Right atrium auricular region (tissue), 2 donors: ENCODE results near the gene LRRC10. TPM values are rescaled to one million over a fixed set of nuclear protein-coding genes. Genes with fewer than 3 reads are reported as not detected.

Source experiments
- DNase-seq: peaks from one replicate; pipeline ENCODE4 v3.0.0-alpha.2; 2019; ENCODE audit warnings: low spot score
- H3K27ac ChIP-seq, 2 donors: fragments of 200-600 bp; sonication (generic); 1 replicate in 1 of 2; 2 replicates in 1 of 2; pipeline ENCODE4 v1.5.1; 2016 to 2019
- H3K27me3 ChIP-seq, 2 donors: fragments of 200-600 bp; sonication (generic); one replicate each; pipeline versions ENCODE4 v1.5.1 to v1.6.0; 2017 to 2019
- H3K36me3 ChIP-seq: fragments of 200-600 bp; sonication (generic); one replicate; pipeline ENCODE4 v1.5.1; 2016
- H3K4me1 ChIP-seq, 2 donors: fragments of 200-600 bp; sonication (generic); one replicate each; pipeline versions ENCODE4 v1.5.1 to v1.6.0; 2017 to 2019
- H3K4me3 ChIP-seq, 2 donors: fragments of 200-600 bp; sonication (generic); 1 replicate in 1 of 2; 2 replicates in 1 of 2; pipeline ENCODE4 v1.5.1; 2017 to 2019; ENCODE audit warnings: mild to moderate bottlenecking in 1 of 2, moderate library complexity in 1 of 2
- H3K9me3 ChIP-seq, 2 donors: fragments of 200-600 bp; sonication (generic); one replicate each; pipeline ENCODE4 v1.5.1; 2019
- total RNA-seq, 2 donors: library from RNA; depleted of rRNA; stranded (reverse); fragments of >200 nt; gene quantifications; one replicate each; pipeline ENCODE4 v1.1.0, GENCODE V29; 2016
- TF ChIP-seq, protein P1 (sequence below), 2 donors: fragments of 200-600 bp; sonication (generic); IDR thresholded peaks; one replicate each; pipeline ENCODE4 v1.5.1; 2019; ENCODE audit warnings: antibody characterized with exemption in 2 of 2

Gene LRRC10
- total RNA-seq, 2 donors from 2014 or later, result 3.1 to 32.4 TPM

GRCh38 chr12:69601962-69602685 is 8.6 kb downstream of the LRRC10 start:
- TF ChIP-seq, protein P1, sequence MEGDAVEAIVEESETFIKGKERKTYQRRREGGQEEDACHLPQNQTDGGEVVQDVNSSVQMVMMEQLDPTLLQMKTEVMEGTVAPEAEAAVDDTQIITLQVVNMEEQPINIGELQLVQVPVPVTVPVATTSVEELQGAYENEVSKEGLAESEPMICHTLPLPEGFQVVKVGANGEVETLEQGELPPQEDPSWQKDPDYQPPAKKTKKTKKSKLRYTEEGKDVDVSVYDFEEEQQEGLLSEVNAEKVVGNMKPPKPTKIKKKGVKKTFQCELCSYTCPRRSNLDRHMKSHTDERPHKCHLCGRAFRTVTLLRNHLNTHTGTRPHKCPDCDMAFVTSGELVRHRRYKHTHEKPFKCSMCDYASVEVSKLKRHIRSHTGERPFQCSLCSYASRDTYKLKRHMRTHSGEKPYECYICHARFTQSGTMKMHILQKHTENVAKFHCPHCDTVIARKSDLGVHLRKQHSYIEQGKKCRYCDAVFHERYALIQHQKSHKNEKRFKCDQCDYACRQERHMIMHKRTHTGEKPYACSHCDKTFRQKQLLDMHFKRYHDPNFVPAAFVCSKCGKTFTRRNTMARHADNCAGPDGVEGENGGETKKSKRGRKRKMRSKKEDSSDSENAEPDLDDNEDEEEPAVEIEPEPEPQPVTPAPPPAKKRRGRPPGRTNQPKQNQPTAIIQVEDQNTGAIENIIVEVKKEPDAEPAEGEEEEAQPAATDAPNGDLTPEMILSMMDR (IDR thresholded peaks at IDR 0.05), result no peak
- Histone ChIP-seq H3K36me3 (peaks cover 61% of the 10 kb centered on the region), H3K27ac (no peak overlapping the region), H3K9me3 (no peaks in the 10 kb centered on the region), H3K27me3 (no peaks in the 10 kb centered on the region), H3K4me1 (peaks cover 0 to 4% of the 10 kb centered on the region in 2 donors), H3K4me3 (no peak overlapping the region)
- DNase-seq, result no peak

- no peaks in the 10 kb centered on the region for H3K4me1 ChIP-seq
- TF ChIP-seq, protein P1 (IDR thresholded peaks at IDR 0.05), result no peak
- no peaks in the 10 kb centered on the region for H3K9me3 ChIP-seq
- H3K36me3 ChIP-seq, result peaks cover 72% of the 10 kb centered on the region
- DNase-seq, result no peak
- no peak overlapping the region for H3K27ac ChIP-seq
- H3K4me3 ChIP-seq, result no peak overlapping the region
- no peaks in the 10 kb centered on the region for H3K27me3 ChIP-seq
Observed at GRCh38 chr12:69600804-69601203, 9.9 kb downstream of the LRRC10 start.

DNA sequence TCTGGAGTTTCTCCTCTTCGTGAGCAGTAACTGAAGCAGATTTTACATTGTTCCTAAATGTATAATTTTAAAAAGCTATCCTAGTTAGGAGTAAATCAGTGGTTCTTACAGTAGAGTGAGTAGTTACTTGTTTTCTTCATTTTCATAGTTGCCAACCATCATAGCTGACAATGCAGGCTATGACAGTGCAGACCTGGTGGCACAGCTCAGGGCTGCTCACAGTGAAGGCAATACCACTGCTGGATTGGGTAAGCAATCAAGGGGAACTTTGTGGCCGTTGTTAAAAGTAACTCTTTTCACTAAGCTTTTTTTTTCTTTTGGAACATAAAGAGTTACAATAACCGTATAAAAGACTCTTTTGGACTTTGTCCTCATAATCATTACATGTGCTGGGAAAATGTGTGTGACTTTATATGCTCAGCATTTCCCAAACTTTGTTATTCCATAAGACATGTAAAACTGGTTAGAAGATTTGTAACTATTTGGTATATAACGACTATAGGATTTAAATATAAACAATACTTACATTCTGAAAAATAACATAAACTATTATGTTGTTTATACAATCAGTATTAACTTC is 12.4 kb downstream of the LRRC10 start:
- DNase-seq, result no peak
- no peaks in the 10 kb centered on the region for H3K9me3 ChIP-seq
- H3K27ac ChIP-seq, result no peak overlapping the region
- no peaks in the 10 kb centered on the region for H3K27me3 ChIP-seq
- TF ChIP-seq, protein P1 (IDR thresholded peaks at IDR 0.05), result no peak
- H3K36me3 ChIP-seq, result peaks cover 89% of the 10 kb centered on the region
- H3K4me1 ChIP-seq, result no peaks in the 10 kb centered on the region
- no peak overlapping the region for H3K4me3 ChIP-seq

- no peak overlapping the region for H3K4me3 ChIP-seq
- H3K4me1 ChIP-seq, result no peaks in the 10 kb centered on the region
- TF ChIP-seq, protein P1 (IDR thresholded peaks at IDR 0.05), result no peak
- H3K9me3 ChIP-seq, result no peaks in the 10 kb centered on the region
- H3K27me3 ChIP-seq, result no peaks in the 10 kb centered on the region
- peaks cover 91% of the 10 kb centered on the region for H3K36me3 ChIP-seq
- H3K27ac ChIP-seq, result no peak overlapping the region
- no peak for DNase-seq
Observed at GRCh38 chr12:69595689-69596088, 15.0 kb downstream of the LRRC10 start.

GRCh38 chr12:69589082-69589481 is 21.6 kb downstream of the LRRC10 start:
- TF ChIP-seq, protein P1 (IDR thresholded peaks at IDR 0.05), result no peak
- Histone ChIP-seq H3K4me3 (no peak overlapping the region), H3K9me3 (no peaks in the 10 kb centered on the region), H3K36me3 (peaks cover 73% of the 10 kb centered on the region), H3K27ac (no peak overlapping the region), H3K27me3 (no peaks in the 10 kb centered on the region), H3K4me1 (peaks cover 0 to 17% of the 10 kb centered on the region in 2 donors)
- no peak for DNase-seq
